Stimulated activated CD8-positive, alpha-beta memory T cell treated with anti-CD3 and anti-CD28 coated beads, Interleukin-12 subunit alpha, Interleukin-12 subunit beta, amount 100 ng/mL, for 24 hours (primary cell): ENCODE measurements around the gene CENPM.

Experiments
- DNase-seq: peaks from one replicate; pipeline ENCODE4 v3.0.0-alpha.2; 2020; ENCODE audit errors: extremely low read depth

CENPM gene

GRCh38 chr22:41913842-41914534 lies 33.0 kb downstream of the CENPM start:
- no peak for DNase-seq

DNA sequence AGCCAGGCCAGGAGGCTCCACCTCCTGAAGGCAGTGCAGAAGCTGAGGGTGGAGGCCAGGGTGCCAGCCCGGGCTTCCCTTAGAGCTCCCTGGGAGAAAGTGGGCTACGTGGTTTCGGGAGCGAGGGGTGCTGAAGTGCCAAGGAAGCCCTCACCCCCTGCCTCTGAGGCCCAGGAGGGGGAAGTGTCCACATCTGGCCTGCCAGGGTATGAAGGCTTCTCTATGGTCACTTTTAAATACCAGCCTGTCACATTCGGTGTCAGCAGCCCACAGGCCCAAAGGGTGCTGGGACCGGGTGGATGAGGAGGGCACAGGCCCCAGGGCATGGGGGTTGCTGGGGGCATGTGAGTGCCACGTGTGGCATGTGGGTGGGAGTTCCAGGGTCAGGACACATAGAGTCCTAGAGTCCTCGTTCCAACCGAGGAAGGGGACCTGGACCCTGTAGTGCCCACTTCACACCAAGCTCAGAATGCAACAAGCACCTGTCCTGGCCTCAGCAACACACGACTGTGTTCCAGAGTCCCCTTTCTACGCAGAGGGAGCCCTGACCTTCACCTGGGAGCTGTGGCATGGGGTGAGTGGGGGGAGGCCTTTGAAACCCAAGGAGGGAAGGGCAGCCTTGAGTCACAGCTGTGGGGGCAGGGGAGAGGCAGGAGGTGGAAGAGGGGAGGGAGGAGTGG lies 33.8 kb downstream of the CENPM start:
- no peak for DNase-seq

GRCh38 chr22:41912338-41913039 lies 34.5 kb downstream of the CENPM start:
- no peak for DNase-seq

DNA sequence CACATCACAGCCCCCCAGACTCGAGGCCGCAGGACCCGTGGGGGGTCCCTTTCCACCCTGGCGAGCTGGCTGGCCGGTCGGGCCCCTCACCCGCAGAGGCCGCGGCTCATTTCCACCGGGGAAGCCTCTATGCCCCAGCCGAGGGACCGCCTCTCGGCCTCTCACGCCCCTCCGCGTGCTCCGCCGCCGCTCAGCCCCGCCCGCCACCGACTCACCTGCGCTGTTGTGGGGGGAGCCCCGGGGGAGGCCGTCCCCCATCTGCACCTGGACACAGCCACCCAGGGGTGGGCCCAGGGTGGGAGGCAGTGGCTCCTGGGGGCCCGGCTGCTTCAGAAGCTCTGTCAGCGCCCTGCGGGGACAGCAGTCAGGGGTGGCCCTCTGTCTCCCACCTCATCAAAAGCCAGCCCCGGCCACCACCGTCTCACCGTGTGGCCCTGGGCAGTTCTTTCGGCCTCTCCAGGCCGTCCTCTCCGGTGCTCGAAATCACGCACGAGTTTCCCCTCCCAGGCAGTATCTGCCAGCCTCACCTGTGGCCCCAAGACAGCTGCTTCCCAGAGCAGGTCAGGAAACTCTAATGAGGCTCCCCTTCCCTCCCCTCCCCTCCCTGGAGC lies 35.8 kb downstream of the CENPM start:
- DNase-seq, result no peak

- no peak for DNase-seq
These were observed 36.6 kb downstream of the CENPM start for GRCh38 chr22:41910050-41911000.

- DNase-seq, result no peak
These were observed 37.5 kb downstream of the CENPM start for GRCh38 chr22:41909310-41910049.

DNA sequence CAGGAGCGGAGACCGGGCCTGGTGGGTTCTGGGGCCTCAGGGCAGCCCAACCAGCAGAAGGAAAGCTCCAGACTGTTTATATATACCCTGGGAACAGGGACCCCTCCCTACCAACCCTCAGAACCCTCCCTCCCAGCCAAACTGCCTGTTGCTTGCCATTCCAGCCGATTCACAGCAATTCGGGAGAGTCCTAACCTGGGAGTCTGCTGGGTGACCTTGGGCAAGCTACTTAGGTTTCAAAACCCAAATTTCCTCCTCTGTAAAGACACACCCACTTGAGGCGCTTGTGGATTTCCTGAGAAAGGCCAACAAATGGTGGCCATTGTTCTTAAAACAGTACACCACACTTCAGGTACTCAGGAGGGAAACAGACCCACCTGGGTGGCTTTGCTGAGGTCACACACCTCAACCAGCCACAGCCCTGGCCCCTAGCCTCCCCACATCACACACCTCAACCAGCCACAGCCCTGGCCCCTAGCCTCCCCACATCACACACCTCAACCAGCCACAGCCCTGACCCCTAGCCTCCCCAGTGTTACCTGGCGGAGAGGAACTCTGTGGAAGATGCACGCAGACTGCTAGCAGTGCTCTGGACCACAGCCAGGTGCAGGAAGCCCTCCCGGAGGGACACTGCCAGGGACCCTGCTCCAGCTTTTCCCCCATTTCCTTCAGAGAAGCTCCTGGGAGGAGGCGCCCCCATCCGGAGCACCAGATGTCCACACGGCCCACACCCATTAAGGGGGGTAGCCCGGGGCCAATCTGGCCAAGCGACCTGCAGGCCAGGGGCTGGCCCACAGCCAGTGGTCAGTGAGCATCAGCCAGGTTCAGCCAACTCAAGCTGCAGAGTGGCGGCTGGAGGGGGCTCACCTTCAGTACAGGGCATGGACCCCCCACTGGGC lies 38.3 kb downstream of the CENPM start:
- no peak for DNase-seq

DNA sequence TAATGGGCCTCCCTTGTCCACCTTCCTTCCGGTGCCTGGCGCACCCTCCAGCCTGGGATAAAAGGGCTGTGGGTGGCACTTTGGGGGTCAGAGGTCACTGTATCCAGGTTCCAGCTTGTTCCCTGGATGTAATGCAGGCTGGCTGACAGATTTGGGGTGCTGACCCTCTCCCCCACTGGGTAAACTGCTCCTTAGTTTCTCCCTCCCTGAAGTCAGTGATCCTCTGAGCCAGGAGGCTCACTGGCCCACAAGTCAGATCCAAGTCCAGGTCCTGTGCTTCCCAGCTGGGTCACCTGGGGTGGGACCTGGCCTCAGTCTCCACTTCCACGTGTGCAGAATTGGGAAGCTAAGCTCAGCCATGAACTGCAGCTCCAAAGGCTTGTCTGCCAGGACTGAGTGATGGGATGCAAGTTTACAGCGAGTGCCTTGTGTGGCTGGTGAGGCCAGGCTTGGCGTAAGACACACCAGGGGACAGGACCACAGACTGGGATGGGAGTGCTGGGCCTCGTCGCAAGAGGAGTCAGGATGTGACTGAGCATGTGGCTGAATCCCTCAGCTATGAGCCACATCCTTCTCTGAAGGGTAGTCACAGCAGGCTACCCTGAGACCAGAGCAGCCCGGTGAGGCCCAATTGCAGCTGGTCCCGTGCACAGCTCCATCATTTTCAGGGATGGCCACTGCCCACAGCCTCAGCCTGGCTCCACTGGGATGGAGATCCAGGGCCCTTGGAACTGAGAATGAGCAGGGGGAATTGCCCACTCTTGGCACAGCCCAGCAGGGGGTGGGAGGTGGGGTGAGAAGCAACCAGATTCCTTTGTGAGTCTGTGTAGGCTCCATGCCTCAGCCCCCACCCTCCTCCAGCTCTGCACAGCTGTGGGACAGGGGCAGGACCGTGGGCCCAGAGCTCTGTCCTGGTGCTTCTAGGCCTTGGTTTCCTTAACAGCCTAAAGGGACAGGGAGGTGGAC lies 39.2 kb downstream of the CENPM start:
- no peak for DNase-seq

DNA sequence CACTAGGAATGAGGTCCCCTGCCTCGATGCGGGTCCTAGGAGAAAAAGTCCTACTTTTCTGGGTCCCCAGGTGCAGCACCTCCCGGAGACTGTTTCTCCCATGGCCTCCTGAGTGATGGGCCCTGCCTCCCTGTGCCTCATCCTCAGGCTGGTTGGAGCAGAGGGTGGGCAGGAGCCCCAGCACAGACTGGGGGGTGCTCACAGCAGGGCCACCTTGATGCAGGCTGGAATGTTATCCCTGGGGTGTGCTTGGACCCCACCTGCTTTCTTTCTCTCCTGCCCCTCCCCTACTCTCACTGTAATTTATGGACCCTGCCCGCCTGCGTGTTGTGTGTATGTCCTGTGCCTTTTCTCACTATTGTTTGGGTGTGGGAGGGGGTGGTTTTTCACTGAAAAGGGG lies 40.1 kb downstream of the CENPM start:
- DNase-seq, result no peak

DNA sequence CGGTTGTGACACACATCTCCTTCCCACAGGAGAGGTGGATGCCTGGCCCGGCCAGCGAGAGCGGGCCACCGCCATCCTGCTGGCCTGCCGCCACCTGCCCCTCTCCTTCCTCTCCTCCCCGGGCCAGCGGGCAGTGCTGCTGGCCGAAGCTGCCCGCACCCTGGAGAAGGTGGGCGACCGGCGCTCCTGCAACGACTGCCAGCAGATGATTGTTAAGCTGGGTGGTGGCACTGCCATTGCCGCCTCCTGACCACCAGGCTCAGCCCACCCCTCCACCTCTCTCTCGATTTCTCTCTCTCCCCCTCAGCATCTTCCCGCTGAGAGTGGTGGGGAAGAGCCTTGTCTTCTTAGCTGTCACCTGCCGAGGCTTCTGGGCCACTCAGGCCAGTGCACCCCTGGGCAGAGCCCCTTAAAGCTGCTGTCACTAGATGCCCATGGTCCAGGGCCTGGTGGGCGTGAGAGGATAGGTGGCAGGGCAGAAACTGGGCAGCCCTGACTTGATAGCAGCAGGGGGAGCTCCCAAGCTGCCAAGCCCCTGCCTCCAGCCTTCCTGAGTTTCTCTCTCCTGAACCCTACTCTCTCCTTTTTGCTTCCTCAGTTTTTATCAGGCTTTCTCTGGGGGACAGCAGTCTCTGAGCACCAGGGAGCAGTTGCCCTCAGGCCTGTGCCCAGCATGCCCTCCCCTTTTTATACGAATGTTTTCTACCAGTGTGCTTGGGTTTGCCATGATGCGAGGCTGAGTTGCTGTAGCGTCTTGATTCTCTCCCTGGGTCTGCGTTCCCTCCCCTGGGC lies 41.3 kb downstream of the CENPM start:
- DNase-seq, result no peak

DNA sequence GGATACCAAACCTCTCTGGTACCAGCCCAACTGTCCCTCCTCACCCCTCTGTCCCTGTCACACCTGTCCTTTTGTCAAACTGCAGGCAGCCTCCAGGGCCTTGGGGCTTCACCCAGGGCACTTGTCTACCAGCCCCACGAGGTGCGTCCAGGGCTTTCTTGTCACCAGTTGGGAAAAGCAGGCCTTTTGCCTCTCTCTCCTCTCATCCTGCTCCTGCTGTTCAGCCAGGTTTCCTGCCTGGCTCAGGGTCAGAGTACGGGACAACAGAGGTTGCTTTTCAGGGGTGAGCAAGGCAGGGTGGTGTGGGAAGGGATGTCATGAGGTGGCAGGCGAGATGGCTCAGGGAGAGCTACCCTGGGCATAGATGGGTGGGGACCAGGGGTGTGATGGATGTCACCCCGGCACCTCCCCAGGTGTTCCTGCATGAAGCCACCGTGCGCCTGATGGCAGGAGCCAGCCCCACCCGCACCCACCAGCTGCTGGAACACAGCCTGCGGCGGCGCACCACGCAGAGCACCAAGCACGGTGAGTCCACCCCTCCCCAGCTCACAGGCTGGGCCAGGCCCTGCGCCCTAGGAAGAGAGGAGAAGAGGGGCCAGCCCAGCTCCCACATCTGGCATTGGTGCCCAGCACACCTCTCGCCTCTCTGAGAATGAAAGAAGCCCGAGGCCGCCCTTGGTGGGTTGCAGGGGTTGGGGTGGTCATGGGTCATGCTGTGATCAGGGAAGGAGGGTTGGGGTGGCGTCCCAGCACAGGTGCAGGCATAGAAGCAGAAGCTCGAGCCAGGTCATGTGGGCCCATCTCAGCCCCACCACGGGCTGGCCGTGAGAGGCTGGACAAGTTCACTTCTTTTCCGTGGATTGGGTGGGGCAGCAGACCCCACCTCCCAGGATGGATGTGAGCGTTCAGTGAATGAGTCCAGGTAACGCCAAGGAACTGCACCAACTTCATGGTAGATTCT lies 42.2 kb downstream of the CENPM start:
- no peak for DNase-seq

GRCh38 chr22:41902932-41903421 lies 44.0 kb downstream of the CENPM start:
- no peak for DNase-seq

DNA sequence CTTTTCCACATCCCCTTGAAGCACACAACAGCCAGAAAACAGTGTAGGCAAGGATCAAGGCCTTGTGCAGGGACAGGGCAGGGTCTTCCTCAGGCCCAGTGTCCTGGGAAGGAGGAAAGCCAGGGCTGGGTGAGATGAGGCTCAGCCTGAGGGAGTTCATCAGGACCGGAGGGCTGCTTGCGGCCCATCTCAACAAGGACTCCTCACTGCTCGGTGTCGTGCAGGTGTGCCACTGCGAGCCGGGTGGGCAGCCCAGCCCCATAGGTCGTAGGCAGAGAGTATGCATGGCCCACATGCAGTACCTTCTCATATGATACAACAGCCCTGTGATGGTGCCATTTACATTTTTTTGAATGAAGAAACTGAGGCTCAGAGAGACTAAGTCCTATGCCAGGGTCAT lies 44.9 kb downstream of the CENPM start:
- no peak for DNase-seq

- DNase-seq, result no peak
These were observed 46.2 kb downstream of the CENPM start for GRCh38 chr22:41900652-41901312.

- no peak for DNase-seq
These were observed 46.8 kb downstream of the CENPM start for GRCh38 chr22:41899992-41900651.
